Measurements from ENCODE around the gene MTUS2.

Gene MTUS2

DNA sequence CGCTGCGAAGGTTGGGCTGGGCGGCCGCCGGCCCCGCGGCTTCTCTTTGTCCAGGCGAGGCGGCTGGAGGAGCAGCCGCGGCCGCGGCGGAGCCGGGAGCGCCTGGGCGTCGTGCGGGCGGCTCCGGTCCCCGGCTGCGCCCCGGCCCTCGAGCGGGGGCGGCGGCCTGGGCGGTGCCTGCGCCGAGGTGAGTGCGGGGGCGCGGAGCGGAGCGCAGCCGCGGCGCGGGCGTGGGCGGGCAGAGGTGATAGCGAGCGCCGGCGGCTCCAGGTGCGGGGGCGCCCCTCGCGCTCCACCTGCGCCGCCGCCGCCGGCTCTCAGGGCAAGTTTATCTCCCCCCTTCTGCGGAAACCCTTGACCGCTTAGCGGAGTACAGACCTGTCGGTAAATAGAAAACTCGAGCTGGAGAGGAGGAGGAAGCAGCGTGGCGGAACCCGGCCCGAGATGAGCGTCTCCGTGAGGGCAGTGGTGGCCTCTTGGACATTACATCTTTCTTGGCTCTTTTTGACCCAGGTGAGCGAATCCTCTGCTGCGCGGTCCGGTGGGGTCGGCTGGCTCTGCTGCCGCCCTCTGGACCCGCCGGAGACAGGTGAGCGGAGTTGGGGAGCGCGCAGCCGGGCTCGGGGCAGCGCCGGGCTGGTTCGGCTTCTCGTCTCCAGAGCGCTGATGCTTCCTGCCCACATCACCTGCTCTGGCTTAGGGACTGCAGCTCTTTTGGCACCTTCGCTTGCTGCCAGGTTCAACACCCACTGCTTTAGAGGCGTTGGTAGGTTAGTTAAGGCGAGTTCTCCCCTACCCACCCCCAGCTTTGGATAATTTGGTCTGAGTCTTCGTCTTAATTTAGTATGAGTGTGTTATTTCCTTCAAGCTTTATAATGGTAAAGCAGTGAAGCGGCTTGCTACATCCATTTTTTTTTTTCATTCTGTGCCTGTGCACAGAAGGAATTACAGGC, at the start of gene MTUS2:
Gene MTUS2 (plus strand): TSS at position 241 of the 953 bp plus-strand sequence.
- peak; percentile 31 for DNase-seq

DNA sequence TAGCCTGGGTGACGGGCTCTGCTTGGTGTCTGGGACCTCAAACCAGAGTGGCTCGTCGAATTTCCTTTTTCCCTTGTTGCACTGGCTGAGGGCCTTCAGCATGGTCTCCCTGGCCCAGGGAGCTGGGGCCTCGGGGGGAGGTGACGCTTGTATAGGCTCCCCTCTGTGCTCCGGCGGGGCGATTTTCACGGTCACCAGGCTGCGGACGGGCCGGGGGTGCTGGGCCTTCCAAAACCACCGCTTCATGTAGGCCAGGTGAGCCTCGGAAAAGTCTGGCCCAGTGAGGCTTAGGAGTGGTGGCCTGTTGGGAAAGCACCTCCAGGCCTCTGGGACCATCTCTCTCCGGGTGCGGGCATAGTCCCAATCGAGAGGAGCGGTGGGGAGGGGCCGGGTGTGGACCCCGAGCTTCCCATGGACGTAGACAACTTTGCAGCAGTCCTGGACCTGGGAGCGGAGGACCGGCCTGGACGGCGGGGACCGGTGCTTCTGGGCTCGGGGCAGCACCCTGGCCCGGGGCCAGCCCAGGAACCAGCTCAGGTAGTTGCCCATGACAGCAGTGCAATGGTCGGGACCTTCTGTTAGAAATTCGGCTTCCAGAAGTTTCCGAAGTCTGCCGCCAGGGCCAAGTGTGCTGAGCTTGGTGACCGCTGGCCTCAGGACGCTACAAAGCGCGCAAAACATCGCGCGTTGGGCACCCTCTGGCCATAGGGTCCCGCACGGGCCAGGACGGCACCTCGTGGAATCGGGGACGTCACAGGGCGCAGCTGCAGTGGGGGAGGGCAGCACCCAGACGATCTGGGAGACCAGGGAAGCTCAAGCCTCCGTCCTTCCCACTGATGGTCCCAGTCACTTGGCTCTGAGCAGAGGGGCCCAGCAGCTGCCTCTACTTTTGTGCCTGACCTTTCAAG, 41.6 kb upstream of the MTUS2 start:
- no peak for DNase-seq

DNA sequence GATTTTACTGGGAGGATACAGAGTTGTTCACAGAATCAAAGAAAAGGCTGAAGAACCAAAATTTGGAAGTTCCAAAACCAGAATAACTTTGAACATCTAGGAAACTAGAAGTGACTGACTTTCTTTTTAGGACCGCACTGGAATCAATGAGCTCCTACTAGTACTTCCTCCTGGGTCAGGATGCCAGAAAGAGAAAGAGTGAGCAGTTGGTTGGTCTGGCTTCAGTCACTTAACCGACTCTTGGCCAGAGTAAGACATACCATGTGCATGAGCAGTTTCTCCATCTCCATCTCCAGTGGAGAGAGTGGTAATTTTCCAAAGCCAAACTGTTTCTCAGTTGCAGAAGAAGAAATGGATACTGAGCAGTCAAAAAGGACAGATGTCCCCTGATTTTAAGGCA, 27.1 kb upstream of the MTUS2 start:
- no peak for DNase-seq

- peak; percentile 19 for DNase-seq
Measured at GRCh38 chr13:28794396-28794795, 25.7 kb upstream of the MTUS2 start.

DNA sequence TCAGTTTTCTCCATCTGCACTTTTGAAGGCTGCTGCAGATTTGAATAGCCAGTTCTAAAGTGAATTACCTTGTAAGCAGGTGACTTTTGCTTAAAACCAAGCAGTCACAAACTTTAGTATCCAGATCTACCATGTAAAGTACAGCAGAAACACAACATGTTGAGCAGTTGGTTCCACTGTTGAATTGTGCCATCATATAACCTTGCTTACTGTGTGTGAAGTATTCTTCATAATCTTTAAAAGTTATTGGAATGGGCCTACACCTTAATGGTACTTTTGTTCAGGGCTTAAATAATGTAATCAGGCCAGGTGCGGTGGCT, 23.2 kb upstream of the MTUS2 start:
- DNase-seq = no peak

DNA sequence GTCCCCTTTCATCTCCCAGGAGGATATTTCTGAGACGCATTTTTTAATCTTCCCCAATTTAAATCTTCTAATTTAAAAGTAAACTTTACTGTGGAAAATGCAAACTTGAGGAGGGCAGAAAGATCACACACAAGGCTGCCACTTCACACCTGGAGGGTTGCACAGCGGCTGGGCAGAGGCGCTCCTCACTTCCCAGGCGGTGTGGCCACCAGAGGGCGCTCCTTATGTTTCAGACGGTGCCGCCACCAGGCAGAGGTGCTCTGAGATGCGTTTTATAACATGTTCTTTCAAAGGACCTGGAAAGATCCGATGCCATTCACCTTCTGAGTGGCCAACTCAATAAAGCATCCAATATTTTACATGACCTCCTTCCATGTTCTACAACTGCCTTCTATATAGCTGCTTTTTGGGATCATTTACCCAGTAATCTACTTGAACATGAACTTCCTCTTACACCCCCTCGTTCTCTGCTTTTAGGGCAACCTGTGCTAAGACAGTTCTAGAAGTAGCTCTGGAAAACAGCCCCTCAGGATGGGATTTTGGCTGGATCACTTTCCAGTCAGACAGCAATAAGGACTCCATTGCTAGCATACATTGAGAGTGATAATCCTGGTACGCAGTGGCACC, 14.8 kb upstream of the MTUS2 start:
- DNase-seq = no peak

- no peak for DNase-seq
Measured at GRCh38 chr13:28817204-28817603, 2.9 kb upstream of the MTUS2 start.

GRCh38 chr13:28819046-28819730, 951 bp upstream of the MTUS2 start:
- DNase-seq = peak; percentile 28

DNA sequence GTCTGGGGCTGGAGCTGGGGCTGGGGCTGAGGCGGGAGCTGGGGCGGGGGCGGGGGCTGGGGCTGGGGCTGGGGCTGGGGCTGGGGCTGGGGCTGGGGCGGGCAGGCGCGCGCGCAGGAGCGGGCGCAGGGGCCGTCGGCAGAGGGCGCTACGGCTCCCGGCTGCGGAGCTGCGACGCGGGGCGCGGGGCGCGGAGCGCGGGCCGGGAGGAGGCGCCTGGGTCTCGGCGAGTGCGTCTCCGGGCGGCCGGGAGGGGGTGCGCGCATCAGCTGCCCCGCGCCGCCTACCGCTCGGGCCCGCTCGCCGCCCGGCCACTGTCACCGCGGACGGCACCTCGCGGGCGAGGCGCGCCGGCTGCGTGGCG, 422 bp upstream of the MTUS2 start:
- DNase-seq = peak; percentile 18

- DNase-seq = no peak
Measured at GRCh38 chr13:28822151-28822550, 2.0 kb downstream of the MTUS2 start.

DNA sequence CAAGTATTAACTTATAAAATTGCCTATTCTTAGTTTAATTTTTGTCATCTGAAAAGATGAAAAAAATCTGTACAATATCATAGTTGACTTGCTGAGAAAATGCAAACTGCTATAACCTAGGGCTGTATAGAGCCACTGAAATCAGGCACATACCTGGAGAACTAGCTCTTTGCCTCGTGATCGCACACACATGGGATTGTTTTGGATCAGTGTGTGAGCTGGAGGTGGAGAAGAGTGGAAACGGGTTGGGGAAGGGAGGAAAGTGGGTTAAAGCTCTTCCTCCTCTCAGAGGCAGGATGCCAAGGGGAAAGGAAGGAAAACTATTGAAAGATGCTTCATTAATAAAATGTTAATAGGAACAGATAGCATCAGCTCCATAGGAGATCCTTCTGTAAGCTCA, 2.7 kb downstream of the MTUS2 start:
- no peak for DNase-seq

DNA sequence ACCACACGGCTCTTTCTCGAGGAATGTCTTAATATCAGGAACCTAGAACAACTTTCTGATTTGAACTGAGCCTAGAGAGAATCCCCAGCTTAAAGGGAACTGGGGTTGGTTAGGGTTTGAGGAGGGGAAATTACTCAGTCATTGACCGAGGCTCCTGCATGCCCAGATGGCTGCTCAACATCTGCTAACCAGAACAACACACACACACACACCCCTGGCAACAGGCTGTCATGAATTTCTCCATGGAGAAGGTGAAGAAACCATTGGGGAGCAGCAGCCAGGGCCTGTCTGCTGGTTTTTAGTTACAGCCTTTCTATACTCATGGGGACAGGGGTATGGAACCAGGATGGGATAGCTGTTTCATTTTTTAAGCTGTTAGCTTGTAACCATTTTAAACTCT, 5.2 kb downstream of the MTUS2 start:
- DNase-seq = no peak

DNA sequence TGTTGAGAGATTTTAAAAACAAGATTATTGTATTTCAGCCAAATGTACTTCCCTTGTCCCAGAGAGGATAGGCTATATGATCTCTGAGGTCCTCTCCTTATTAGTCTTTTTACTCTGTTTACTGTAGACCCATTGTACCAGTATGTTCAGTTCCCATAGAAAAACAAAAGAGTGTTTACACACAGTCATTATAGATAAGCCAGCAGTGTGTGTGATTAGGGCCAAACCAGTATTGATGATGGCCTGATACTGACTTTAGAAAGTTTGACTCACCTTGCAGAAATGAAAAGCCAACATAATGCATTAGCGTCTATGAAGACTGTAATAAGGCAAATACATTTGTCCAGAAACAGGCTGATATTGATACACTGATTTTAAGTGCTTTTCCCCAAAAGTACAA, 6.2 kb downstream of the MTUS2 start:
- no peak for DNase-seq

DNA sequence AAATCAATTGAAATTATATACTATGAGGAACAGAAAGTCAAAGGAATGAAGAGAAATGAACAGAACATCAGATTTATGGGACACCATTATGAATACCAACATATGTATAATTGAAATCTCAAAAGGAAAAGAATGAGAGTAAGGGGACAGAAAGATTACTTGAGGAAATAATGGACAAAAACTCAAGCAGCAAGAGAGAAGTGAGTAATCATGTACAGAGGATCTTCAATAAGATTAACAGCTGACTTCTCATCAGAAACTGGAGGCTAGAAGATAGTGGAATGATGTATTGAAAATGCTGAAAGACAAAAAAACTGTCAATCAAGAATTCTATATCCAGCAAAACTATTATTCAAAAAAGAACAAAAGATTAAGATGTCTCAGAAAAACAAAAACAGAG, 10.4 kb downstream of the MTUS2 start:
- DNase-seq = no peak

DNA sequence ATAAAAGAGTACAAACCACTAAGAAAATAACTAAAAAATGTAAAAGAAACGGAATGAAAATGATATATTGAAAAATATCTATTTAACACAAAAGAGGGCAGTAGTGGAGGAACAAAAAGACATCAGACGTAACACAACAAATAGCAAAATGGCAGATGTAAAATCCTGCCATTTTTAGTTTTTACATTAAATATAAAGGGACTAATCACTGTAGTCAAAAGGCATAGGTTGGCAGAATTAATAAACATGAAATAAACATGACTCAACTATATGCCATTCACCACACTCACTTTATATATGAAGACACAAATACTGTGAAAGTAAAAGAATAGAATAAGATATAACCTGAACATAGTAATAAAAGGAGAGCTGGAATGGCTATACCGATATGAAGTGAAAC, 11.0 kb downstream of the MTUS2 start:
- no peak for DNase-seq

DNA sequence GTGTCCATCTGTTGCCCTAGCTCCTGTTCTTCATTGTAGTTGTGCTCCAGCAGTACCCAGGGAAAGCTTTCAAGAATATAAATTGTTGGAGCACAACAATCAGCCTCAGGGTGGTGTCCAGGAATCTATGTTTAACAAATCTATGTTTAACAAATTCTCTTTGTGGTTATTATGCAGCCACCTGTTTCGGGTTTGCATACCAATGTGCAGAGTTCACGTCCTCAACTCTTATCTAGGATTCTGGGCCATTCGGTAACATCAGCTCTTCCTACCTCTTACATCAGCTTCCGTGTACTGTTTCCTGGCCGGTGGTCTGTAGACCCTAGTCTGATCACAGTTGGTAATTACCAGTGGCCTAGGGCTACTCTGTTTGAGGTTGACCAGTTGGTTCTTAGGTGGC, 17.0 kb downstream of the MTUS2 start:
- no peak for DNase-seq

GRCh38 chr13:28843639-28844038, 23.5 kb downstream of the MTUS2 start:
- DNase-seq = no peak

- no peak for DNase-seq
Measured at GRCh38 chr13:28849441-28849840, 29.3 kb downstream of the MTUS2 start.

- DNase-seq = no peak
Measured at GRCh38 chr13:28850226-28850625, 30.1 kb downstream of the MTUS2 start.

GRCh38 chr13:28851422-28851821, 31.3 kb downstream of the MTUS2 start:
- no peak for DNase-seq

- DNase-seq = no peak
Measured at GRCh38 chr13:28854657-28855056, 34.5 kb downstream of the MTUS2 start.

DNA sequence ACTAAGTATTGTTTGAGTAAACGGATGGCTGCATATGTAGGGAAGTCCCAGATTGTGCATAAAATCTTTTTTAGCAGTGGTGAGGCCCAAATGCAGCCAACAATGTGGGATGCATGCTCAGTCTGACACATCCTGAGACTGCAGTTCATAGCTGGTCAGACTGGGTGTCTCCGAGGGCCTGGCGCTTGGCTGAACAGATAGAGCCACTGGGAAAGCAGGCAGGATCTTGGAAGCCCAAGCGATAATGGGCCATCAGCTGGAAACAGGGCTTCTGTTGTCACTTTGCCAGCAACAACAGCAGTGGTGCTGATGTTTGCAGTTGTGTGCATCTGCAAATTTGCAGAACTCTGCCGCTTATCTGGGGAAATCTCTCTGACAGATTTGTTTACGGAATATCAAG, 36.1 kb downstream of the MTUS2 start:
- no peak for DNase-seq

DNA sequence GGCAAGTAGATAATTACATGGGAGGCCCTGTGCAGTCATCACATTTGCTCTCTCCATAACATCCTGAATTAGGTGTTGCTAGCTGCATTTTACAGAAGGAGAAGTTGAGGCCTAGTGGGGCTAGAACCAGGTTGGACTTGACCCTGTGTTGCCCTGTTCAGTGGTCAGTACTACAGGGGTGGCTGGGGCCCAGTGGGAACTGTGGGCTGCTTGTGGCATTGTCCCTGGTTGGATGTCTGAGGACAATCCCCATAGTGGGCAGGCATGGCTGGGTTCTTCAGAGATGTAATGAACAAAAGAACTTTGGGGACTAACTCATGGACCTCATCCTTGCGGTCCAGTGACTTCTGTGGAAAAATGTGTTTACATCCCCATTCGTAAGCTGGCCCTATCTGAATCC, 38.9 kb downstream of the MTUS2 start:
- no peak for DNase-seq

Data from NCI-H1105 (cell line).